ENCODE results near the gene TAS2R8. TPM values are rescaled to one million over a fixed set of nuclear protein-coding genes. Genes with fewer than 3 reads are reported as not detected.

Gene TAS2R8, protein sequence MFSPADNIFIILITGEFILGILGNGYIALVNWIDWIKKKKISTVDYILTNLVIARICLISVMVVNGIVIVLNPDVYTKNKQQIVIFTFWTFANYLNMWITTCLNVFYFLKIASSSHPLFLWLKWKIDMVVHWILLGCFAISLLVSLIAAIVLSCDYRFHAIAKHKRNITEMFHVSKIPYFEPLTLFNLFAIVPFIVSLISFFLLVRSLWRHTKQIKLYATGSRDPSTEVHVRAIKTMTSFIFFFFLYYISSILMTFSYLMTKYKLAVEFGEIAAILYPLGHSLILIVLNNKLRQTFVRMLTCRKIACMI
- not detected in 2 replicates for total RNA-seq

DNA sequence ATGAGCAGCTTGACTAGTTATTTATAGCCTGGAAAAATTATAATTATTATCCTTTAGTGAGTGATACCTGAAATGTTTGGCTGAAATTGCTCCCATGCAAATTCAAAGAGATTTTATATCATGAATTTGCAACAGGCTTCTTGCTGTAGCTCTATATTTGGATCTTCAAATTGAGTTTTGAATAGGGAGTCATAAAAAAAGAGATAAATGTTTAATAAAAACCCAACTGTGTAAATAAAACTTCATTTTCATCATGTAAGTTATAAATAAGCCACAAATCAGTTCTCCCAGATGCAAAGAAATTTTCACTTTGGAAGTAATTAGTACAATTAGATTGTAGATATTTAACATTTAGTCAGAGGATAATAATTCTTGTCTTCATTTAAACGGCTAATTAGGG, at the start of gene TAS2R8:
Gene TAS2R8 (minus strand): TSS at position 101 of the 400 bp plus-strand sequence. CDS start 306 bp downstream, outside the sequence.
- TF ChIP-seq, protein P1, sequence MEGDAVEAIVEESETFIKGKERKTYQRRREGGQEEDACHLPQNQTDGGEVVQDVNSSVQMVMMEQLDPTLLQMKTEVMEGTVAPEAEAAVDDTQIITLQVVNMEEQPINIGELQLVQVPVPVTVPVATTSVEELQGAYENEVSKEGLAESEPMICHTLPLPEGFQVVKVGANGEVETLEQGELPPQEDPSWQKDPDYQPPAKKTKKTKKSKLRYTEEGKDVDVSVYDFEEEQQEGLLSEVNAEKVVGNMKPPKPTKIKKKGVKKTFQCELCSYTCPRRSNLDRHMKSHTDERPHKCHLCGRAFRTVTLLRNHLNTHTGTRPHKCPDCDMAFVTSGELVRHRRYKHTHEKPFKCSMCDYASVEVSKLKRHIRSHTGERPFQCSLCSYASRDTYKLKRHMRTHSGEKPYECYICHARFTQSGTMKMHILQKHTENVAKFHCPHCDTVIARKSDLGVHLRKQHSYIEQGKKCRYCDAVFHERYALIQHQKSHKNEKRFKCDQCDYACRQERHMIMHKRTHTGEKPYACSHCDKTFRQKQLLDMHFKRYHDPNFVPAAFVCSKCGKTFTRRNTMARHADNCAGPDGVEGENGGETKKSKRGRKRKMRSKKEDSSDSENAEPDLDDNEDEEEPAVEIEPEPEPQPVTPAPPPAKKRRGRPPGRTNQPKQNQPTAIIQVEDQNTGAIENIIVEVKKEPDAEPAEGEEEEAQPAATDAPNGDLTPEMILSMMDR (IDR thresholded peaks at IDR 0.05) = no peak
- POLR2A ChIA-PET = no interaction called here
- H3K9me3 Mint-ChIP-seq = no peaks in the 10 kb centered on the region

DNA sequence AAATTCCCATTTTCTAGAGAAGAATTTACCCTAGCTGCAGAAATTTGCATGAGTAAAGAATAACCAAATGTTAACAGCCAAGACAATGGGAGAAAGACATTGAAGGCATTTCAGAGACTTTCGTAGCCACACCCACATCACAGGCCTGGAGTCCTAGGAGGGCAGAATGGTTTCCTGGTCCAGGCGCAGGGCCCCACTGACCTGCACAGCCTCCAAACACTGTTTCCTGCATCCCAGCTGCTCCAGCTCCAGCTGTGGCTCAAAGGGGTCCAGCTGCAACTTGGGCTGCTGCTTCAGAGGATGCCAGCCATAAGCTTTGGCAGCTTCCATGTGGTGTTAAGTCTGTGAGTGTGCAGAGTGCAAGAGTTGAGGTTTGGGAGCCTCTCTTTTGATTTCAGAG, 48.7 kb upstream of the TAS2R8 start:
- TF ChIP-seq, protein P1 (IDR thresholded peaks at IDR 0.05) = no peak
- no peak overlapping the region for H3K4me3 Mint-ChIP-seq
- intact Hi-C loops (cut with micrococcal nuclease) = no loop called here
- DNase-seq = no peak
- no peak for ATAC-seq (ENCODE audit: low read depth)
- H3K4me1 Mint-ChIP-seq = no peaks in the 10 kb centered on the region
- CTCF ChIA-PET = no interaction called here
- H3K27me3 Mint-ChIP-seq = no peaks in the 10 kb centered on the region
- peaks cover 31% of the 10 kb centered on the region for H3K9me3 Mint-ChIP-seq
- peaks cover 38% of the 10 kb centered on the region for H3K36me3 Mint-ChIP-seq (ENCODE audit: low read depth)
- no peak overlapping the region for H3K27ac Mint-ChIP-seq
- POLR2A ChIA-PET = no interaction called here

More for the DNA sequence above, at the start of gene TAS2R8:
- no peak within 1 kb of the TSS for H3K27ac Mint-ChIP-seq
- CTCF ChIA-PET = no interaction called here
- H3K4me1 Mint-ChIP-seq = no peaks in the 10 kb centered on the region
- H3K4me3 Mint-ChIP-seq = no peak within 1 kb of the TSS
- ATAC-seq (ENCODE audit: low read depth) = no peak
- no peaks in the 10 kb centered on the region for H3K36me3 Mint-ChIP-seq (ENCODE audit: low read depth)
- intact Hi-C loops (cut with micrococcal nuclease) = no loop called here
- DNase-seq = no peak
- peaks cover 5% of the 10 kb centered on the region for H3K27me3 Mint-ChIP-seq

DNA sequence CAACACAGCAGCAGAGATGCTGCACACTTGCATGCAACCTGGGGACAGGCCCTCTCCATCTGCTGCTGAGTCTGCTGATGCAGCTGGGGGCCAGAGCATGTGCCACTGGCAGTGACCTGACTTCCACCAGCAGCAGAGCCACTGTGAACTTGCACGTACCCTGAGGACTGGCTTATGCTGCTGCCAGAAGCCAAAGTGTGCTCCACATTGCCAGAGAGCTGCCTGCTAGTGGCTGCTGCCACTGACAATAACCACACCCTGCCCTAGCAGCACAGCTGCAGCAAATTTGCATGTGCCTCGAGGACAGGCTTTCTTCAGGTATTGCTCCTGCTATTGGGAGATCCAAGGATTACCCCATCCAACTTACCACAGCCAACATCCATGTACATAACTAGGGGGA, 46.7 kb upstream of the TAS2R8 start:
- Mint-ChIP-seq H3K4me1 (no peaks in the 10 kb centered on the region), H3K4me3 (no peak overlapping the region), H3K27me3 (no peaks in the 10 kb centered on the region), H3K27ac (no peak overlapping the region), H3K36me3 (ENCODE audit: low read depth) (peaks cover 26% of the 10 kb centered on the region), H3K9me3 (peaks cover 21% of the 10 kb centered on the region)
- intact Hi-C loops (cut with micrococcal nuclease) = no loop called here
- DNase-seq (no peak), ATAC-seq (ENCODE audit: low read depth) (no peak)
- ChIA-PET POLR2A (no interaction called here), CTCF (no interaction called here)
- TF ChIP-seq, protein P1 (IDR thresholded peaks at IDR 0.05) = no peak

DNA sequence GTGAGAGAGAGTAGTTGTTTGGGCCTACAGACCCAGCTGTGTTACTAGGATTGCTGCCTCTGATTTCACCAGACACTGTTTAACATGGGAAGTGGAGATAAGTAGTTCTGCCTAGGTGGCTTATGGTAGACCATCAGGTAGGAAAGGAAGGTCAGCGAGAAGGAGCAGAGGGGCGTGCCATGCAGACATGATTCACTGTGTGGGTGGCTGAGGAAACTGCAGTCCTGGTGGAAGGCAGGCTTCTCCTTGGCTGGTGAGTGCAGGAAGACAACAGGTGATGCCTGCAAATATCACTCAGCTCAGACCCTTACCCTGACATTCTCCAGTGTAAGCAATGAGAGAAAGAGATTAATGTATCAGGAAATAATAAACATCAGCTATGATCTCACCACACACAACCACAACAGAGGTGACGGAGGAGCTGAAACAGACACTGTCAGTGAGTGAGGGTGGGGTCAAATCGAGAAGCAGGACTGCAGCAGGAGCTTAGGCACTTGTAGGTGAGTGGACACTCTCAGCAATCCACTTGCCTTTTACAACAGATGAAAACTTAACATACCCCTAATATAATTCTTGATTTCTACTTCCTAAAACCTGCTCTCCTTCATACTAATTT, 44.3 kb upstream of the TAS2R8 start:
- DNase-seq = no peak
- H3K4me1 Mint-ChIP-seq = no peaks in the 10 kb centered on the region
- H3K27me3 Mint-ChIP-seq = no peaks in the 10 kb centered on the region
- TF ChIP-seq, protein P1 (IDR thresholded peaks at IDR 0.05) = no peak
- peaks cover 15% of the 10 kb centered on the region for H3K36me3 Mint-ChIP-seq (ENCODE audit: low read depth)
- intact Hi-C loops (cut with micrococcal nuclease) = no loop called here
- peaks cover 4% of the 10 kb centered on the region for H3K9me3 Mint-ChIP-seq
- ChIA-PET CTCF (no interaction called here), POLR2A (no interaction called here)
- H3K4me3 Mint-ChIP-seq = no peak overlapping the region
- no peak overlapping the region for H3K27ac Mint-ChIP-seq
- ATAC-seq (ENCODE audit: low read depth) = no peak

DNA sequence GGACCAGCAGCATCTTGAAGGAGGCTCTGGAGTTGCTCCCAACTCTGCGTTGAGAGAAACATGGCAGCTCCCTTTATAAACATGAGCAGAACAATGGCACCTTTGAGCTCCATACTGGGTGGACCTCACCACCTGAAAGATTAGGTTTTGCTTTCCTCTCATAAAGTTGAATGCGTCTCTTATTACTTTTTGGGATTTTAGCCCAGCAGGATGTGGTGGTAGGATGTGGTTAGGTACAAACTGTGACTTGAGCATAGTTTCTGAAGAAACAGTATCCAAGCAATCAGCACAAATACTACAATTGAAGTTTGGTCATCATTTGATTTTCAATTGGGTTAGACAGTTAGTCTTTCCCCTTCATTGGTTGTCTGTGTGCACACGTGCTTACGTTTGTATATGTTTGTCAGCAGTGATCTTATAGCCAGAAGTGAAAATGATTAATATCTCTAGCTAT, 42.4 kb upstream of the TAS2R8 start, which contains the start of gene PRR4:
Gene PRR4 (minus strand): TSS at position 51 of the 454 bp plus-strand sequence. CDS start 38 bp downstream, at position 13.
- H3K4me3 Mint-ChIP-seq = no peak within 1 kb of the TSS
- TF ChIP-seq, protein P1 (IDR thresholded peaks at IDR 0.05) = no peak
- ATAC-seq (ENCODE audit: low read depth) (no peak), DNase-seq (no peak)
- no peaks in the 10 kb centered on the region for H3K27me3 Mint-ChIP-seq
- no peaks in the 10 kb centered on the region for H3K4me1 Mint-ChIP-seq
- no peak within 1 kb of the TSS for H3K27ac Mint-ChIP-seq
- CTCF ChIA-PET = no interaction called here
- POLR2A ChIA-PET = no interaction called here
- intact Hi-C loops (cut with micrococcal nuclease) = no loop called here
- H3K36me3 Mint-ChIP-seq (ENCODE audit: low read depth) = peaks cover 12% of the 10 kb centered on the region
- no peaks in the 10 kb centered on the region for H3K9me3 Mint-ChIP-seq

Data from activated B cell treated with CpG ODN at 0.5 μM for 24 hours (primary cell).